Activated naive CD8-positive, alpha-beta T cell treated with anti-CD3 and anti-CD28 coated beads, Interleukin-2, amount 10 ng/mL, durations not matched to agents 7 days and 5 days (primary cell): ENCODE data around the gene C1orf21. TPM values are rescaled to one million over a fixed set of nuclear protein-coding genes. Genes with fewer than 3 reads are reported as not detected.

Experiments used
- ATAC-seq: fragments of 150-1000 bp; cut with Tn5 transposase; one replicate; pipeline ENCODE4 v1.10.0; 2021; ENCODE audit warnings: low read depth, moderate library complexity
- POLR2A ChIA-PET: fragments of 350-600 bp; sonication (Branson Sonifier 250); formaldehyde crosslinking; loops from one replicate; lab custom pipeline; 2021; ENCODE audit warnings: antibody characterized with exemption; lab: Charles Lee
- DNase-seq: peaks from one replicate; pipeline ENCODE4 v3.0.0; 2021
- H3K27ac Mint-ChIP-seq: one replicate; pipeline ENCODE4 v1.8.0; 2022; ENCODE audit warnings: mild to moderate bottlenecking, mixed read lengths
- H3K27me3 Mint-ChIP-seq: one replicate; pipeline ENCODE4 v1.8.0; 2022; ENCODE audit warnings: mild to moderate bottlenecking, moderate library complexity, mixed read lengths
- H3K36me3 Mint-ChIP-seq: one replicate; pipeline ENCODE4 v1.8.0; 2021; ENCODE audit warnings: mild to moderate bottlenecking, mixed read lengths
- H3K4me1 Mint-ChIP-seq: one replicate; pipeline ENCODE4 v1.8.0; 2021; ENCODE audit warnings: mixed read lengths
- H3K4me3 Mint-ChIP-seq: one replicate; pipeline ENCODE4 v1.8.0; 2022; ENCODE audit warnings: mild to moderate bottlenecking, moderate library complexity, mixed read lengths
- H3K9me3 Mint-ChIP-seq: one replicate; pipeline ENCODE4 v1.8.0; 2021; ENCODE audit warnings: mixed read lengths
- total RNA-seq, 2 experiments: library from RNA; stranded (reverse); gene quantifications; one replicate each; pipeline ENCODE4 v1.2.3, GENCODE V29; 2021

Gene C1orf21
- total RNA-seq, 2 experiments from 2014 or later, result 9.4 to 12.9 TPM

DNA sequence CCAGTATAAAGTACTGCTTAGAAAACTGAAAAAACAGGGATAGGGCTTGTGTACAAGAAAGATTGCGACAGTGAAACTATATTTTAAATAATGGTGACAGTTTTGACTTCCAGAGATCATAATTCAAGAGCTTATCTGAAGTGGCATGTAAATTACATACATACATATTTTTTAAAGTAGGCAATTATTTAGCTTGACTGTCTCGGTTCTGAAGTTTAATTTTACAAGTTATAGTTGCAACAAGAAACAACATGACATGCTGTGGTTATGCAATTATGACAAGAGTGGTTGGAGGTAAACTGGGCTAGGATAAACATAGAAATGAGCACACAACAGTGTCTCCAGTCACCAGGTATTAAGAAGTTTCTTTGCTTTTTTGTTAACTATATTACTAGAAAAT is 4.1 kb downstream of the C1orf21 start:
- Mint-ChIP-seq H3K27me3 (peaks cover 46% of the 10 kb centered on the region), H3K27ac (no peak overlapping the region), H3K36me3 (no peaks in the 10 kb centered on the region), H3K9me3 (no peaks in the 10 kb centered on the region), H3K4me3 (no peak overlapping the region), H3K4me1 (peaks cover 8% of the 10 kb centered on the region)
- DNase-seq (no peak), ATAC-seq (no peak)
- POLR2A ChIA-PET, result no interaction called here

DNA sequence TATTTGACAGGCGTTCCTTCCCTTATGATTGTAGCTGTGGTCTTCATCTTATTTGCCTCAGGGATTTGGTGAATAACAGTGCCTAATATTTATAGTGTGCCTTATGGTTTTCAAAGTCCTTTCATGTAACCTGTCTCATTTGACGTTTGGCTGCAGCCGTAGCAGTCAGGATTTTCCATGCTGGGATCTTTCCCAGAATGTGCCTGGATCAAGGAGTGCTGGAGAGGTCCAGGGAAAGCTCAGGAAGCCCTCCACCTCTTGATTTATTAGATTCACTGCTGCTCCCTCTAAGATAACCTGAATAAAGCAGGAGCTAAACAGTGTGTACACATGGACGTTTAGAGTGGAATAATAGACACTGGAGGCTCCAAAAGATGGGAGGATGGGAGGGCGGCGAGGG is 5.2 kb downstream of the C1orf21 start:
- Mint-ChIP-seq H3K36me3 (no peaks in the 10 kb centered on the region), H3K9me3 (no peaks in the 10 kb centered on the region), H3K4me3 (no peak overlapping the region), H3K27ac (no peak overlapping the region), H3K4me1 (peaks cover 7% of the 10 kb centered on the region), H3K27me3 (peaks cover 40% of the 10 kb centered on the region)
- ATAC-seq (no peak), DNase-seq (no peak)
- POLR2A ChIA-PET, result no interaction called here

DNA sequence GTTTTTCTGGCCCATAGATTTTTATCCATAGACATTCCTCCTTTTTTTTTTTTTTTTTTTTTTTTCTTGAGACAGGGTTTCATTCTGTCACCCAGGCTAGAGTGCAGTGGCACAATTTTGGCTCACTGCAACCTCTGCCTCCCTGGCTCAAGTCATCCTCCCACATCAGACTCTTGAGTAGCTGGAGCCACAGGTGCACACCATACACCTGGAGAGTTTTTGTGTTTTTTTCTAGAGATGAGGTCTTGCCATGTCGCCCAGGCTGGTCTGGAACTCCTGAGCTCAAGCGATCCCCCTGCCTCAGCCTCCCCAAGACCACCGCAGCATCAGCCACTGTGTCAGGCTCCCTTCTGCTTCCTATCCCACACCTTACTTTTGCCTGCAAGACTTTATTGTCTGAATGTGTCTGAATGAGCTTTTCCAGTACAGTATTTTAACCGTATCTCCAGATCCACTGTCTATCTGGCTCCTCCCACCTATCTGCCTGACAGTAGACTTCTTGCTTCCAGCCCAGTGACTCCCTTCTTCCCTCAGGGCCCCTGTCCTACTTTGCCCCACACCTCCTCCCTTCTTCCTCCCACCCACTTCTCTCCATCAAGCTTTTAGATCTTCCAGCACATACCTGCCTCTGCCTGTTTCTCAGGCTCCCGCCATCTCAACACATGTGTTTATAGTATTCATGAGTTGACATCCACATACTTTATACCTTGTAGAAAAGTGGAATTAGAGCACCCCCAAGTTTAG is 6.1 kb downstream of the C1orf21 start:
- ATAC-seq (no peak), DNase-seq (no peak)
- H3K9me3 Mint-ChIP-seq, result no peaks in the 10 kb centered on the region
- POLR2A ChIA-PET, result no interaction called here
- H3K36me3 Mint-ChIP-seq, result no peaks in the 10 kb centered on the region
- peaks cover 37% of the 10 kb centered on the region for H3K27me3 Mint-ChIP-seq
- H3K4me1 Mint-ChIP-seq, result peaks cover 4% of the 10 kb centered on the region
- H3K27ac Mint-ChIP-seq, result no peak overlapping the region
- H3K4me3 Mint-ChIP-seq, result no peak overlapping the region

DNA sequence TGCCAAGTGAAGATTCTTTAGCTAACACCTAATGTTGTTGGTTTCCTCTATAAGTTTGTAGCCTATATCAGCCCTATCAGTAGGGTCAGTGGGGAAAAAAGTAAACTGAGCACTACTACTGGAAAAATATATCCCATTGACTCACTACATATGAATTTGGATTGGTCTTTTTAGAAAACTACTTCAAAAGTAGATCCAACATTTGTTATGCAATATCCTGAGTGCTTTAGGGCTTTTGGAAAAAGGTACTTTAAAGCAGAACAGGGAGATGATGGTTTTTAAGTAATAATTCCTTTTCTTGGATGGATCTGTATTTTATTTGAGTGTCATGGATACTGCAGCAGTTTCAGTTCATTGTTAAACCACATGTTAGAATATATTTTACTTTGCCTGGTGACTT is 7.1 kb downstream of the C1orf21 start:
- Mint-ChIP-seq H3K27me3 (peaks cover 27% of the 10 kb centered on the region), H3K9me3 (no peaks in the 10 kb centered on the region), H3K27ac (no peak overlapping the region), H3K4me3 (no peak overlapping the region), H3K4me1 (no peaks in the 10 kb centered on the region), H3K36me3 (no peaks in the 10 kb centered on the region)
- POLR2A ChIA-PET, result no interaction called here
- no peak for ATAC-seq
- no peak for DNase-seq

DNA sequence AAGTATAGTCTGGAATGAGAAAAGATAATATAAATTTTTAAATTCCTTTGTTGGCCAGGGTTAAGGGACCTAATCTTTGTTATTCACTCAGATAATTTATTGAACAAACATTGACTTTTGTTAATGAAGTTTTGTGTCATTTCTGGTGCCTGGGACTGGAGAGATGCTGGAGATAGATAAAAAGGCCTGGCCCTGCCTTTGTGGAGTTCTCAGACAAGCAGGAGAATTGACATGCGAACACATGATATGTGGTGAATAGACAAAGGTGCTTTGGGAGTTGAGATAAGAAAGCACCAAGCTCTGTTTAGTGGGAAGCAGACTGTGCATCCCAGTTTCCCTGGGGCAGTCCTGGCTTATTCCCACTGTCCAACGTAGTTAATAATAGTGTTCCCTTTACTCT is 8.5 kb downstream of the C1orf21 start:
- POLR2A ChIA-PET, result no interaction called here
- Mint-ChIP-seq H3K4me3 (no peak overlapping the region), H3K9me3 (no peaks in the 10 kb centered on the region), H3K36me3 (no peaks in the 10 kb centered on the region), H3K4me1 (no peaks in the 10 kb centered on the region), H3K27me3 (peaks cover 14% of the 10 kb centered on the region), H3K27ac (no peak overlapping the region)
- DNase-seq (no peak), ATAC-seq (no peak)

DNA sequence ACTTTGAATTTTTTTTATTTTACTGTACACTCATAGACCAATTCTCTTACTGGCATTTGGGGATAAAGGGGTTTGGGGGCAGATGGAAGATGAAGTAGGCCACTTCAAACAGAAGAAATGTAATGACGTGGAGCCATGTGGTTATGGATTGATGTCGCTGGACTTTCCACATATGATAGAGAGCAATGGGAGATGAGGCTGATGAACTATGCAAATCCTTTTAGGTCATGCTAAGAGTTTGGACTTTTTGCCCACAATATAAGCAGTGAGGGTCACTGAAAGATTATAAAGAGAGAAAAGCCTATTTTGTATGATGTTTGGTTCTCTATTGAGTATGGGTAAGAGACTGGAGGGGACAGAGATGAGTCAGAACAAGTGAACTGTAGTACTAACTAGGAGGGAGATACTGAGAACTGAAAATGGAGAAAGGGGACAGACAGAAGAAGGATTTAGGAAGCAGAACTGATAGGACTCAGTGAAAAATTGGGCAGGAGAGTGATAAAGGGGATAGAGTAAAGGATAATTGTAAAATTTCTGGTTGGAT is 9.2 kb downstream of the C1orf21 start:
- Mint-ChIP-seq H3K27me3 (peaks cover 9% of the 10 kb centered on the region), H3K27ac (no peak overlapping the region), H3K4me1 (no peaks in the 10 kb centered on the region), H3K36me3 (no peaks in the 10 kb centered on the region), H3K9me3 (no peaks in the 10 kb centered on the region), H3K4me3 (no peak overlapping the region)
- DNase-seq (no peak), ATAC-seq (no peak)
- POLR2A ChIA-PET, result no interaction called here

DNA sequence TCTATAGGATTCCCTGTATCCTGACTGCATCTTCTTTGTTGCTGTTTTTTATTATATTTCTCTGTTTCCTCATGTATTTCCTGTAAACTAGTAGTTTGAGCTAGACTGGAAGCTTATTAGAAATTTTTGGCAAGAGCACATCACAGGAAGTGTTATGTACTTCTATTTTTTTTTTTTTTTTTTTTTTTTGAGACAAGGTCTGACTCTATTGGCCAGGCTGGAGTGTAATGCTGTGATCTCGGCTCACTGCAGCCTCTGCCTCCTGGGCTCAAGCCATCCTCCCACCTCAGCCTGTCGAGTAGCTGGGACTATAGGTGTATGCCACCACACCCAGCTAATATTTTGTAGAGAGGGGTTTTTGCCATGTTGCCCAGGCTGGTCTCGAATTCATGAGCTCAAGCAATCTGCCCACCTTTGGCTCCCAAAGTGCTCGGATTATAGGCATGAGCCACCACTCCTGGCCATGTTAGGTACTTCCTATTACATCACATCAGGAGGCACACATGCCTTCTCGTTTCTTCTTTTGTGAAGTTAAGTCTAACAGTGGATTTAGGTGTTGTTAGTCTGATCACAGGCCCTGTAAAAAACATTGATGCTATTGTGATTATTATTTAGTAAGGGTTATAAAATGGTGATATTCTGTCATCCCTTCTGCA is 12.5 kb downstream of the C1orf21 start:
- Mint-ChIP-seq H3K27ac (no peak overlapping the region), H3K4me1 (no peaks in the 10 kb centered on the region), H3K36me3 (no peaks in the 10 kb centered on the region), H3K9me3 (no peaks in the 10 kb centered on the region), H3K4me3 (no peak overlapping the region), H3K27me3 (peaks cover 2% of the 10 kb centered on the region)
- ATAC-seq (no peak), DNase-seq (no peak)
- POLR2A ChIA-PET, result no interaction called here

DNA sequence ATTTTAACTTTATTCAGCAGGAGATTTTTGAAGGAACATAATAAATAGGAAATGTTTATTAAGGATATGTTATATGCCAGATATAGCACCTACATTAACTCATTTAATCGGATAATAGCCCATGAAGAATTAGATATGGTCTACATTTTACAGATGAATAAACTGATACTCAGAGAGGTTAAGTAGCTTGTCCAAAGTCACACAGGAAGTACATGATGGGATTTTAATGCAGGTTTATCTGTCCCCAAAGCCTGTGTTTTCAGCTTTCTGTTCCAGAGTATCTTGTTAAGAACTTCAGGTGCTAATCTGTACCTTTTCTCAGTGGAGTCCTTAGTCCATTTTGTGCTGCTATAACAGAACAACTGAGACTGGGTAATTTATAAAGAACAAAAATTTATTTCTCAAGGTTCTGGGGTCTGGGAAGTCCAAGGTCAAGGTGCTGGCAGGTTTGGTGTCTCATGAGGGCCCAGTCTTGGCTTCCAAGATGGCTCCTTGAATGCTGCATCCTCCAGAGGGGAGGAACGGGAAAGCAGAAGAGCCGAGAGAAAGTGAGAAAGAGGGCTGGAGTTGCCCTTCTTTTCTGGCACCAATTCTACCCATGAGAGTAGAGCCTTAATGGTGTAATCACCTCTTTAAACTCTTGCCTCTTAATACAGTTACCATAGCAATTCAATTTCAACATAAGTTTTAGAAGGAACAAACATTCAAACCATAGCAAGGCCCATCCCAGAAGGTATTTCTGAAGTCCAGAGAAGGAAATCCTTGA is 17.3 kb downstream of the C1orf21 start:
- POLR2A ChIA-PET, result no interaction called here
- Mint-ChIP-seq H3K27me3 (peaks cover 2% of the 10 kb centered on the region), H3K4me3 (no peak overlapping the region), H3K4me1 (no peaks in the 10 kb centered on the region), H3K27ac (no peak overlapping the region), H3K9me3 (no peaks in the 10 kb centered on the region), H3K36me3 (no peaks in the 10 kb centered on the region)
- no peak for DNase-seq
- no peak for ATAC-seq

DNA sequence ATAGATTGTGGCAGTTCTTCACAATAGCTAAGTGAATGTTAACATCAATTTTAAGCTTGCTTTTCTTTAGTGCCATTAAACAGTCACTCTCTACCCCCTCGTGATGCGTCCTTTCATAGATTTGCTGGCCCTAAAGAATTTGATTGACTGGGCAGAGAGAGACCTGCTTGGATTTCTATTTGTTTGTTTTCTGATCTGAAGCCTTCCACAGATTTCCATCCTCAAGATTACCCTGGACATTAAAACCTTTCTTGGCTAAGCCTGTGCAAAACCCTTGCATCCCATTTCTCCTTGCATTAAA is 17.8 kb downstream of the C1orf21 start:
- peaks cover 2% of the 10 kb centered on the region for H3K27me3 Mint-ChIP-seq
- H3K4me1 Mint-ChIP-seq, result no peaks in the 10 kb centered on the region
- H3K4me3 Mint-ChIP-seq, result no peak overlapping the region
- no peaks in the 10 kb centered on the region for H3K9me3 Mint-ChIP-seq
- H3K27ac Mint-ChIP-seq, result no peak overlapping the region
- DNase-seq, result no peak
- no peak for ATAC-seq
- H3K36me3 Mint-ChIP-seq, result no peaks in the 10 kb centered on the region
- POLR2A ChIA-PET, result no interaction called here

DNA sequence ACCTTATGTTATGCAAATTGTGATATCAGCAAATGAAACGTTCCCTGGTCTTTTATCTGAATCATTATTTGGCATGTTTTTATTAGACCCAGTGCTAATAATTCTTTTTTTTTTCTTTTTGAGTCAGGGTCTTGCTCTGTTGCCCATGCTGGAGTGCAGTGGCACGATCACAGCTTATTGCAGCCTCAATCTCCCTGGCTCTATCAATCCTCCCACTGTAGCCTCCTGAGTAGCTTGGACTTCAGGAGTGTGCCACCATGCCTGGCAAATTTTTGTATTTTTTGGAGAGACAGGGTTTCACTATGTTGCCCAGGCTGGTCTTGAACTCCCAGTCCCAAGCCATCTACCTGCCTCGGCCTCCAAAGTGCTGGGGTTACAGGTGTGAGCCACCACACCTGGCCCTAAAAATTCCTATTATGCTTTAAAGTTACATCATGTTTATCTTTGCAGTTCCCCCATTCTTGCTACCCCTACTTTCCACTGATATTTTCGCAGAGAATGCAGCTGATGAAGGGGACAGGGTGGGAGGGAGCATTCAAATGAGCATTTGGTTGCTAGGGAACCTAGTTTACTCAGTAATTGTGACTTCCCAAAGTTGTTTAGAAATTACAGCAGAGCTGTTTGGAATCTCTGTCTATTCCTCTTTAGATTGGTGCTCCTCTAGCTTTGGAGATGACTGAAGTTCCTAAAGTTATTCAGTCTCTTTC is 18.4 kb downstream of the C1orf21 start:
- Mint-ChIP-seq H3K4me1 (no peaks in the 10 kb centered on the region), H3K27me3 (peaks cover 3% of the 10 kb centered on the region), H3K9me3 (no peaks in the 10 kb centered on the region), H3K27ac (no peak overlapping the region), H3K36me3 (no peaks in the 10 kb centered on the region), H3K4me3 (no peak overlapping the region)
- DNase-seq (no peak), ATAC-seq (no peak)
- POLR2A ChIA-PET, result no interaction called here

DNA sequence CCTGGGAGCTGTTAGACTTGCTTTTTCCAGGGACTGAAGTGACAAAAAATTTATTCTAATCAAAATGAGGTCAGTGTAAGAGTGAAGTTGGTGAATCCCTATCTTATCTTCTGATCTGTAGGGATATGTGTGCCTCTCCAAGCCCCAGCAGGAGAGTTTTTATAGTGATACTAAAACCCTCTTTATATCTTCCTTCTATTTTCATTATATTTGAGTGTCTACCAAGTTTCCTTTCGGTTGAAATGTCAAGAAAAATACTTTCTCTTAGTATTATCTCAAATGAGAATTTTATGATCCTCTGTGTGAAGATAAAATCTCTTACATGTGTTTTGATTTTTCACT is 18.9 kb downstream of the C1orf21 start:
- POLR2A ChIA-PET, result no interaction called here
- no peaks in the 10 kb centered on the region for H3K9me3 Mint-ChIP-seq
- H3K36me3 Mint-ChIP-seq, result no peaks in the 10 kb centered on the region
- no peak for DNase-seq
- H3K4me1 Mint-ChIP-seq, result no peaks in the 10 kb centered on the region
- peaks cover 3% of the 10 kb centered on the region for H3K27me3 Mint-ChIP-seq
- no peak for ATAC-seq
- H3K27ac Mint-ChIP-seq, result no peak overlapping the region
- no peak overlapping the region for H3K4me3 Mint-ChIP-seq

DNA sequence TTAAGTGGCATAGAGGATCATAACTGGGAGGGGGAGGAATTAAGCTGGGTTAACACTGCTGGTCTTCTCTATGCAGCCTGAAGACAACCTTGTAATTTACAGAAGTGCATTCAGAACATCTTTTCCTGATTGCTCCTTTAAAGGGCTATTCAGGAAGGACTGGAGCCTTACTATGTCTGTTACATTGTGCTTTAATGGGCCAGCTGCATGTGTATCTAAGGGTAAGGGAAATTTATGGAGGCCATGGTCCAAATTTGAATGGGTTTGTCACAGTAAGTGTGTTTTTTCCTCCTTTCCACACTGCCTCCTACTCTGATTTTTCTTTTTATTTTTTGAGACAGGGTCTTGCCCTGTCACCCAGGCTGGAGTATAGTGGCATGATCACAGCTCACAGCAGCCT is 19.6 kb downstream of the C1orf21 start:
- Mint-ChIP-seq H3K4me3 (no peak overlapping the region), H3K4me1 (no peaks in the 10 kb centered on the region), H3K9me3 (no peaks in the 10 kb centered on the region), H3K27ac (no peak overlapping the region), H3K27me3 (peaks cover 3% of the 10 kb centered on the region), H3K36me3 (no peaks in the 10 kb centered on the region)
- no peak for DNase-seq
- POLR2A ChIA-PET, result no interaction called here
- no peak for ATAC-seq

DNA sequence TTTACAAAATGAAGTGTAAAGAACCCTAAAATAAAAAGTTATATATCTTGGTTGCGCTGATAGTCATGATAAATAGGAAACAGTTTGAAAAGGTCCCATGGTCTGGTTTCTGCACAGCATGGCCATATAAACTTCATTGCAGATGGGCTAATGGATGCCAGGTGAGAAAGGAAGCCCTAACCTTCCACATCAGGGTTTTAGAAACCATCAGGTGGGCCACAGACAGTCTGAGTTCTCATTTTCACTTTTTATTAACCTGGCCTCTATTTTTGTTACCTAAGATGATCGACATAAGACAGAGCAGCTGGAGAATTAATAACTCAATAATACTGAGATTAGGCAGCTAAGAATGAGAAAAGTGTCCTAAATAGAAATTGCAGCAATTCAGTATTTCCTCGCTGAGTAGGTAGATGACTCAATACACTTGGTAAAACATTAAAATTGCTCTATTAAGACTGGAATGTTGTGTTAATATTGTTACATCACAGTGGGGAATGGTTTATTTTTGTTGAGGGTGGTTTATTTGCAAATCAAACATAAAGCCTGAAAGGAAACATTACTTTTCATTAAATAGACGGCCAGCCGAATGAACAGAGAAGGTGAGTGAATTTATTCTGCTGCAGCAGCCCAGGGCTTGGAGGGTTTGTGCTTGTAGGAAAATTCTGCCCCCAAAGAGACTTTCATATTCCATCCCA is 21.1 kb downstream of the C1orf21 start:
- no peak for ATAC-seq
- POLR2A ChIA-PET, result no interaction called here
- no peak overlapping the region for H3K4me3 Mint-ChIP-seq
- H3K27me3 Mint-ChIP-seq, result peaks cover 2% of the 10 kb centered on the region
- no peaks in the 10 kb centered on the region for H3K36me3 Mint-ChIP-seq
- H3K27ac Mint-ChIP-seq, result no peak overlapping the region
- H3K9me3 Mint-ChIP-seq, result no peaks in the 10 kb centered on the region
- DNase-seq, result no peak
- no peaks in the 10 kb centered on the region for H3K4me1 Mint-ChIP-seq
